Mesenchymal stem cell (in vitro differentiated cells and primary cell): ENCODE data around the gene ITGA11.
A peak's percentile ranks its signal among the peaks of the same experiment; 100 is the strongest.

Source experiments
- DNase-seq: peaks from one replicate; pipeline ENCODE4 v3.0.0-alpha.2; 2013
- H2AFZ ChIP-seq: one replicate; pipeline ENCODE4 v1.6.1; 2013; ENCODE audit warnings: low read depth, mild to moderate bottlenecking, control low read depth, inconsistent platforms, low read length, moderate library complexity
- H2AK5ac ChIP-seq: 2 replicates; pipeline ENCODE4 v1.6.1; 2013; ENCODE audit warnings: low read length, moderate library complexity, mild to moderate bottlenecking, inconsistent platforms; ENCODE audit not compliant: severe bottlenecking
- H2BK120ac ChIP-seq: one replicate; pipeline ENCODE4 v1.6.1; 2013; ENCODE audit warnings: low read depth, mild to moderate bottlenecking, inconsistent platforms, low read length, moderate library complexity
- H2BK12ac ChIP-seq, 2 experiments: one replicate each; pipeline ENCODE4 v1.6.1; 2013; ENCODE audit warnings: inconsistent platforms in 2 of 2, low read length in 2 of 2, mild to moderate bottlenecking in 2 of 2, moderate library complexity in 2 of 2, control low read depth in 1 of 2
- H2BK15ac ChIP-seq: one replicate; pipeline ENCODE4 v1.6.1; 2013; ENCODE audit warnings: mild to moderate bottlenecking, low read depth, inconsistent platforms; ENCODE audit not compliant: poor library complexity, severe bottlenecking
- H2BK5ac ChIP-seq: 2 replicates; pipeline ENCODE4 v1.6.1; 2013; ENCODE audit warnings: low read depth, mild to moderate bottlenecking, low read length, control low read depth, inconsistent platforms; ENCODE audit not compliant: poor library complexity, severe bottlenecking
- H3K14ac ChIP-seq, 2 experiments: one replicate each; pipeline ENCODE4 v1.6.1; 2013; ENCODE audit warnings: inconsistent platforms in 2 of 2, low read length in 2 of 2, control low read depth in 1 of 2, mild to moderate bottlenecking in 1 of 2, moderate library complexity in 1 of 2
- H3K18ac ChIP-seq, 2 experiments: one replicate each; pipeline ENCODE4 v1.6.1; 2013; ENCODE audit warnings: inconsistent platforms in 2 of 2, low read length in 2 of 2, control low read depth in 1 of 2, low read depth in 1 of 2, mild to moderate bottlenecking in 1 of 2
- H3K23ac ChIP-seq, 2 experiments: one replicate each; pipeline ENCODE4 v1.6.1; 2013; ENCODE audit warnings: inconsistent platforms in 2 of 2, low read length in 2 of 2, mild to moderate bottlenecking in 2 of 2, moderate library complexity in 2 of 2, control low read depth in 1 of 2
- H3K27ac ChIP-seq: 2 replicates; pipeline ENCODE4 v1.5.1; 2013; ENCODE audit warnings: mild to moderate bottlenecking, moderate library complexity, low read length, control low read depth, inconsistent platforms; ENCODE audit not compliant: poor library complexity, severe bottlenecking
- H3K27me3 ChIP-seq, 2 experiments: 2 replicates each; pipeline versions ENCODE4 v1.6.1 to v1.7.0; 2013; ENCODE audit warnings: low read length in 2 of 2, mild to moderate bottlenecking in 2 of 2, moderate library complexity in 2 of 2, control low read depth in 1 of 2, inconsistent platforms in 1 of 2; ENCODE audit not compliant: control insufficient read depth in 1 of 2, insufficient read depth in 1 of 2
- H3K36me3 ChIP-seq, 2 experiments: 2 replicates each; pipeline versions ENCODE4 v1.6.1 to v1.7.0; 2013; ENCODE audit warnings: low read length in 2 of 2, control low read depth in 1 of 2, inconsistent platforms in 1 of 2, low read depth in 1 of 2, mild to moderate bottlenecking in 1 of 2; ENCODE audit not compliant: insufficient read depth in 2 of 2, control insufficient read depth in 1 of 2
- H3K4ac ChIP-seq, 2 experiments: one replicate each; pipeline ENCODE4 v1.6.1; 2013; ENCODE audit warnings: inconsistent platforms in 2 of 2, low read length in 2 of 2, mild to moderate bottlenecking in 2 of 2, moderate library complexity in 2 of 2, control low read depth in 1 of 2, low read depth in 1 of 2
- H3K4me1 ChIP-seq: 2 replicates; pipeline ENCODE4 v1.6.1; 2013; ENCODE audit warnings: low read depth, low read length, control low read depth; ENCODE audit not compliant: control insufficient read depth, insufficient read depth
- H3K4me2 ChIP-seq: 2 replicates; pipeline ENCODE4 v1.6.1; 2013; ENCODE audit warnings: low read length, mild to moderate bottlenecking, inconsistent platforms; ENCODE audit not compliant: poor library complexity, severe bottlenecking
- H3K4me3 ChIP-seq, 2 experiments: 2 replicates each; pipeline versions ENCODE4 v1.5.1 to v1.7.0; 2013; ENCODE audit warnings: low read length in 2 of 2, mild to moderate bottlenecking in 2 of 2, control low read depth in 1 of 2, low read depth in 1 of 2; ENCODE audit not compliant: insufficient read depth in 1 of 2
- H3K79me1 ChIP-seq: replicated peaks from 2 replicates; pipeline ENCODE4 v1.6.1; 2013; ENCODE audit warnings: mild to moderate bottlenecking, control low read depth, low read length, inconsistent platforms; ENCODE audit not compliant: poor library complexity, severe bottlenecking
- H3K9ac ChIP-seq: 2 replicates; pipeline ENCODE4 v1.7.0; 2013; ENCODE audit warnings: mild to moderate bottlenecking, low read length, moderate library complexity
- H3K9me3 ChIP-seq: 2 replicates; pipeline ENCODE4 v1.7.0; 2013; ENCODE audit warnings: mild to moderate bottlenecking, low read length; ENCODE audit not compliant: control insufficient read depth
- H4K8ac ChIP-seq: one replicate; pipeline ENCODE4 v1.6.1; 2013; ENCODE audit warnings: inconsistent platforms, mild to moderate bottlenecking, low read length, moderate library complexity
- H4K91ac ChIP-seq: one replicate; pipeline ENCODE4 v1.6.1; 2013; ENCODE audit warnings: mild to moderate bottlenecking, low read length, inconsistent platforms
- WGBS: methylation state at CpG from one replicate; pipeline ENCODE4 v1.1.7; 2013; ENCODE audit warnings: mixed read lengths; 5-methylcytosine and 5-hydroxymethylcytosine counted together

Gene ITGA11

GRCh38 chr15:68407141-68407885 is 24.6 kb downstream of the ITGA11 start:
- Histone ChIP-seq H3K27me3 (no peaks in the 10 kb centered on the region), H3K4ac (no peak overlapping the region), H2BK5ac (no peak overlapping the region), H3K9ac (no peak overlapping the region), H3K4me1 (peaks cover 26% of the 10 kb centered on the region), H2AK5ac (no peak overlapping the region), H3K36me3 (peaks cover 0 to 81% of the 10 kb centered on the region in 2 experiments), H2BK15ac (no peak overlapping the region), H3K18ac (peak overlapping the region in 1 of 2 experiments; percentile 34), H3K9me3 (no peaks in the 10 kb centered on the region), H3K79me1 (peaks cover 32% of the 10 kb centered on the region), H3K4me2 (no peak overlapping the region), H3K4me3 (no peak overlapping the region), H3K23ac (no peak overlapping the region), H3K27ac (no peak overlapping the region), H2BK120ac (no peak overlapping the region), H4K8ac (no peak overlapping the region), H4K91ac (no peak overlapping the region), H2AFZ (no peak overlapping the region), H2BK12ac (no peak overlapping the region), H3K14ac (no peak overlapping the region)
- DNase-seq, result no peak
- 92% methylated on average over 9 of the region's 9 CpGs for whole genome bisulfite sequencing

DNA sequence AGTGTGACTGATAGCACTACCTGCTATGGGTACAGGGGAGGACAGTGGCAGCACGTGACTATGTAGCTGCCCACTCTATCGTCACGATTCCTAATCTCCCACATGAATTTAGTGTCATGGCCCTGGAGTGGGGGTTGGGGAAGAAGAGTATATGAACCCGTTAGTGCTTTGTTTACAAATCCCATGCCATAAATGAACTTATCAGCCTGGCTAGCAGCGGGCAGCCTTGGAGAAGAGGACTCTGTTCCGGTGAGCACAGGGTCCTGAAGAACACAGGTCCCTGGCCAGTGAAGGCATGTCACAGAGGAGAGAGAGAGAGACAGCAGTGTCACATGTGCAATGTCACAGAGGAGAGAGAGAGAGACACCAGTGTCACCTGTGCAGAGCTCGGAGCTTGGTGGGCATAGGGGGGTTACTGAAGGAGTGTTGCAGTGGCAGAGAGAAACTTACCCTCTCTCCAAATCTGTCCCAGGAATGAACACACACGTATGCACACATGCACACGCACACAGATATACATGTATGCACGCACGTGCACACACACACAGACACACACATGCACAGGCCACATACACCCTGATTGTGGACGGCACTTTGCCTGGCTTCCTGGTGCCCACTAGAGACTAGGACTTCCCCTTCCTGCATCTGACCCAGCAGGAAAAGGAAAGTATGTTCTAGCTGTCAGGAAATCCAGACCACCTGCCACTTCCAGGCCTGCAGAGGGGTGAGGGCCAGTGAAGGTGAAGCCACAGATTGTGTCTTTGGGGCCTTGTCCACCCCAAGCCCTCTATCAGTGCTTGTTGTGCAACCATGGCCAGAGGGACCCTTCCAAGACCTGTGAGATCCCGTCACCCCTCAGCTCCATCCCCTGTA is 26.3 kb downstream of the ITGA11 start:
- no peak overlapping the region for H3K27ac ChIP-seq

GRCh38 chr15:68404056-68404798 is 27.7 kb downstream of the ITGA11 start:
- no peak overlapping the region for H3K27ac ChIP-seq
- no peak for DNase-seq
- H3K9me3 ChIP-seq, result no peaks in the 10 kb centered on the region
- peaks cover 24% of the 10 kb centered on the region for H3K79me1 ChIP-seq
- no peak overlapping the region for H2BK12ac ChIP-seq
- H3K4me3 ChIP-seq, result no peak overlapping the region
- H2BK120ac ChIP-seq, result no peak overlapping the region
- peak overlapping the region in 1 of 2 experiments; percentile 13 for H3K18ac ChIP-seq
- H3K4ac ChIP-seq, result no peak overlapping the region
- peaks cover 0 to 64% of the 10 kb centered on the region in 2 experiments for H3K36me3 ChIP-seq
- peak overlapping the region in 1 of 2 experiments; percentile 26 for H3K23ac ChIP-seq
- H4K8ac ChIP-seq, result peak overlapping the region; percentile 19
- no peak overlapping the region for H3K9ac ChIP-seq
- H3K4me1 ChIP-seq, result peaks cover 17% of the 10 kb centered on the region
- no peak overlapping the region for H3K14ac ChIP-seq
- no peak overlapping the region for H3K4me2 ChIP-seq
- 95% methylated on average over 12 of the region's 12 CpGs for WGBS
- H2BK15ac ChIP-seq, result no peak overlapping the region
- H2AK5ac ChIP-seq, result no peak overlapping the region
- H3K27me3 ChIP-seq, result no peaks in the 10 kb centered on the region
- no peak overlapping the region for H4K91ac ChIP-seq
- no peak overlapping the region for H2AFZ ChIP-seq
- no peak overlapping the region for H2BK5ac ChIP-seq

More for the DNA sequence above, 26.3 kb downstream of the ITGA11 start:
- H3K18ac ChIP-seq, result peak overlapping the region; percentile 49 to 67
- no peak overlapping the region for H3K4me3 ChIP-seq
- peaks cover 0 to 74% of the 10 kb centered on the region in 2 experiments for H3K36me3 ChIP-seq
- H2BK12ac ChIP-seq, result no peak overlapping the region
- DNase-seq, result no peak
- H4K91ac ChIP-seq, result no peak overlapping the region
- peaks cover 24% of the 10 kb centered on the region for H3K79me1 ChIP-seq
- H2AFZ ChIP-seq, result no peak overlapping the region
- H3K9ac ChIP-seq, result no peak overlapping the region
- H3K27me3 ChIP-seq, result no peaks in the 10 kb centered on the region
- H2BK15ac ChIP-seq, result no peak overlapping the region
- no peak overlapping the region for H2BK5ac ChIP-seq
- H2AK5ac ChIP-seq, result no peak overlapping the region
- no peaks in the 10 kb centered on the region for H3K9me3 ChIP-seq
- peaks cover 19% of the 10 kb centered on the region for H3K4me1 ChIP-seq
- peak overlapping the region in 1 of 2 experiments; percentile 63 for H3K14ac ChIP-seq
- peak overlapping the region in 1 of 2 experiments; percentile 49 for H3K4ac ChIP-seq
- no peak overlapping the region for H3K4me2 ChIP-seq
- H4K8ac ChIP-seq, result no peak overlapping the region
- H3K23ac ChIP-seq, result no peak overlapping the region
- no peak overlapping the region for H2BK120ac ChIP-seq
- 65% methylated on average over 9 of the region's 13 CpGs for WGBS
